Thyroid gland (tissue), 4 donors: ENCODE results near the gene NLRP1. TPM values are rescaled to one million over a fixed set of nuclear protein-coding genes. Genes with fewer than 3 reads are reported as not detected.

Experiments
- DNase-seq, 2 donors: peaks; one replicate each; pipeline ENCODE4 v3.0.0-alpha.2; 2019
- H3K27ac ChIP-seq, 3 donors: fragments of 200-600 bp; sonication (generic); 1 replicate in 2 of 3; 2 replicates in 1 of 3; pipeline ENCODE4 v1.5.1; 2016 to 2019; ENCODE audit warnings: mild to moderate bottlenecking in 1 of 3, moderate library complexity in 1 of 3
- H3K27me3 ChIP-seq: fragments of 200-600 bp; sonication (generic); one replicate; pipeline ENCODE4 v1.5.1; 2019
- H3K36me3 ChIP-seq, 2 donors: fragments of 200-600 bp; sonication (generic); one replicate each; pipeline ENCODE4 v1.5.1; 2016 to 2019
- H3K4me1 ChIP-seq, 2 donors: fragments of 200-600 bp; sonication (generic); one replicate each; pipeline ENCODE4 v1.5.1; 2017 to 2019
- H3K4me3 ChIP-seq, 3 donors: fragments of 200-600 bp; sonication (generic); replicated peaks in 1 of 3; 1 replicate in 2 of 3; 2 replicates in 1 of 3; pipeline ENCODE4 v1.5.1; 2016; ENCODE audit warnings: mild to moderate bottlenecking in 1 of 3
- H3K9me3 ChIP-seq: fragments of 200-600 bp; sonication (generic); one replicate; pipeline ENCODE4 v1.5.1; 2017
- CTCF ChIP-seq, 6 experiments: fragments of 200-600 bp in 3 of 6; fragments of 450-650 bp in 3 of 6; sonication (generic) in 3 of 6; IDR thresholded peaks; one replicate each; pipeline ENCODE4 v1.5.1; 2016 to 2019; ENCODE audit warnings: antibody characterized with exemption in 6 of 6, mild to moderate bottlenecking in 2 of 6, inconsistent platforms in 1 of 6, moderate library complexity in 1 of 6
- POLR2A ChIP-seq, 2 donors: fragments of 450-650 bp; IDR thresholded peaks; one replicate each; pipeline ENCODE4 v1.6.1; 2017; ENCODE audit warnings: antibody characterized with exemption in 2 of 2, mild to moderate bottlenecking in 2 of 2, moderate library complexity in 1 of 2
- WGBS, 2 donors: methylation state at CpG; one replicate each; pipeline ENCODE4 v1.1.5; 2017; 5-methylcytosine and 5-hydroxymethylcytosine counted together
- intact Hi-C: fragments of 100-400 bp; cut with DNase I; formaldehyde crosslinking; loops from one replicate; pipeline ENCODE4 v1.15.1; 2023
- total RNA-seq, 4 donors: library from RNA; depleted of rRNA; stranded (reverse); fragments of >200 nt; gene quantifications; one replicate each; pipeline ENCODE4 v1.2.3, GENCODE V29; 2016

NLRP1 gene
- 10 to 100 TPM; 28.4 to 36.7 (median 31.8) TPM for total RNA-seq

- intact Hi-C loops = no loop called here
- Histone ChIP-seq H3K4me1 (peaks cover 15 to 32% of the 10 kb centered on the region in 2 donors), H3K27me3 (no peaks in the 10 kb centered on the region), H3K4me3 (peak within 1 kb of the TSS; percentile 30 to 54 (median 37)), H3K27ac (peak within 1 kb of the TSS; percentile 73 to 88 (median 77)), H3K36me3 (peaks cover 0 to 11% of the 10 kb centered on the region in 2 donors), H3K9me3 (no peaks in the 10 kb centered on the region)
- DNase-seq = peak; percentile 83 to 88
- TF ChIP-seq POLR2A (IDR thresholded peaks at IDR 0.05) (peak in 1 of 2 donors; percentile 57), CTCF (IDR thresholded peaks at IDR 0.05) (no peak)
- 27 to 36% methylated on average over 8 to 10 of the region's 14 CpGs for WGBS, 2 donors
These were observed at the start of gene NLRP1 for GRCh38 chr17:5584383-5585286. TSS of gene NLRP1 (minus strand) at chr17:5584509. CDS start at chr17:5583957, 552 bp downstream.

- no peaks in the 10 kb centered on the region for H3K27me3 ChIP-seq
- no peak for DNase-seq
- H3K36me3 ChIP-seq = no peaks in the 10 kb centered on the region
- no peaks in the 10 kb centered on the region for H3K4me1 ChIP-seq
- H3K27ac ChIP-seq = no peak overlapping the region
- intact Hi-C loops = no loop called here
- TF ChIP-seq POLR2A (IDR thresholded peaks at IDR 0.05) (no peak), CTCF (IDR thresholded peaks at IDR 0.05) (no peak)
- 27 to 32% methylated on average over 3 of the region's 3 CpGs for WGBS, 2 donors
- H3K4me3 ChIP-seq = no peak overlapping the region
- H3K9me3 ChIP-seq = no peaks in the 10 kb centered on the region
These were observed 47.8 kb upstream of the NLRP1 start for GRCh38 chr17:5631958-5632590.

- no peaks in the 10 kb centered on the region for H3K36me3 ChIP-seq
- H3K27me3 ChIP-seq = no peaks in the 10 kb centered on the region
- no peak overlapping the region for H3K27ac ChIP-seq
- intact Hi-C loops = no loop called here
- WGBS, 2 donors = 52 to 76% methylated on average over 2 of the region's 2 CpGs
- TF ChIP-seq CTCF (IDR thresholded peaks at IDR 0.05) (no peak), POLR2A (IDR thresholded peaks at IDR 0.05) (no peak)
- H3K4me3 ChIP-seq = no peak overlapping the region
- DNase-seq = no peak
- H3K4me1 ChIP-seq = no peaks in the 10 kb centered on the region
- H3K9me3 ChIP-seq = no peaks in the 10 kb centered on the region
These were observed 46.1 kb upstream of the NLRP1 start for GRCh38 chr17:5630434-5630833.

- Histone ChIP-seq H3K9me3 (no peaks in the 10 kb centered on the region), H3K36me3 (no peaks in the 10 kb centered on the region), H3K4me1 (no peaks in the 10 kb centered on the region), H3K27ac (no peak overlapping the region), H3K4me3 (no peak overlapping the region), H3K27me3 (no peaks in the 10 kb centered on the region)
- DNase-seq = no peak
- intact Hi-C loops = no loop called here
- TF ChIP-seq CTCF (IDR thresholded peaks at IDR 0.05) (no peak), POLR2A (IDR thresholded peaks at IDR 0.05) (no peak)
- WGBS, 2 donors = 46 to 47% methylated on average over 7 of the region's 7 CpGs
These were observed 44.8 kb upstream of the NLRP1 start for GRCh38 chr17:5629128-5629527.

GRCh38 chr17:5628262-5628661 is 44.0 kb upstream of the NLRP1 start:
- no peak for DNase-seq
- Histone ChIP-seq H3K9me3 (no peaks in the 10 kb centered on the region), H3K4me1 (no peaks in the 10 kb centered on the region), H3K27ac (no peak overlapping the region), H3K36me3 (no peaks in the 10 kb centered on the region), H3K27me3 (no peaks in the 10 kb centered on the region), H3K4me3 (no peak overlapping the region)
- intact Hi-C loops = no loop called here
- TF ChIP-seq POLR2A (IDR thresholded peaks at IDR 0.05) = no peak
- TF ChIP-seq CTCF (IDR thresholded peaks at IDR 0.05) = no peak
- 87% methylated on average over 3 of the region's 3 CpGs for WGBS, 2 donors
